Cardiac muscle cell (in vitro differentiated cells and primary cell): ENCODE results near the gene TFPT. TPM values are rescaled to one million over a fixed set of nuclear protein-coding genes. Genes with fewer than 3 reads are reported as not detected.

ENCODE experiments used
- DNase-seq, 2 donors: peaks; one replicate each; pipeline versions ENCODE4 v3.0.0 to v3.0.0-alpha.2; 2010 to 2017; ENCODE audit warnings: low read depth in 1 of 2, low spot score in 1 of 2
- H3K27ac ChIP-seq: fragments of 200-600 bp; sonication (generic); 2 replicates; pipeline ENCODE4 v1.5.1; 2016
- H3K27me3 ChIP-seq: fragments of 200-600 bp; sonication (generic); 2 replicates; pipeline ENCODE4 v1.6.0; 2016; ENCODE audit warnings: control low read depth
- H3K36me3 ChIP-seq: fragments of 200-600 bp; sonication (generic); 2 replicates; pipeline ENCODE4 v1.5.1; 2016; ENCODE audit warnings: control low read depth
- H3K4me1 ChIP-seq: fragments of 200-600 bp; sonication (generic); 2 replicates; pipeline ENCODE4 v1.8.1; 2017; ENCODE audit warnings: low read depth, mild to moderate bottlenecking, mixed run types
- H3K4me3 ChIP-seq: fragments of 200-600 bp; sonication (generic); 2 replicates; pipeline ENCODE4 v1.5.1; 2016; ENCODE audit warnings: mild to moderate bottlenecking
- H3K9me3 ChIP-seq: fragments of 200-600 bp; sonication (generic); 2 replicates; pipeline ENCODE4 v1.5.1; 2017; ENCODE audit warnings: low read depth, mild to moderate bottlenecking, control low read depth
- CTCF ChIP-seq: IDR thresholded peaks from 2 replicates; pipeline ENCODE4 v1.5.1; 2012; ENCODE audit warnings: low read depth, mild to moderate bottlenecking, low read length
- polyA plus RNA-seq: library from polyadenylated mRNA; unstranded; fragments of >200 nt; fragmentation: Nextera tagmentation; extraction: Ambion mirVana; gene quantifications from 2 replicates; pipeline ENCODE4 v1.2.1, GENCODE V29; 2016
- total RNA-seq: library from RNA; depleted of rRNA; stranded (reverse); fragments of >200 nt; gene quantifications from 2 replicates; pipeline ENCODE4 v1.2.3, GENCODE V29; 2016

The TFPT gene
- total and polyA plus RNA-seq, 2 experiments from 2014 or later: 27.5 to 32.1 TPM

DNA sequence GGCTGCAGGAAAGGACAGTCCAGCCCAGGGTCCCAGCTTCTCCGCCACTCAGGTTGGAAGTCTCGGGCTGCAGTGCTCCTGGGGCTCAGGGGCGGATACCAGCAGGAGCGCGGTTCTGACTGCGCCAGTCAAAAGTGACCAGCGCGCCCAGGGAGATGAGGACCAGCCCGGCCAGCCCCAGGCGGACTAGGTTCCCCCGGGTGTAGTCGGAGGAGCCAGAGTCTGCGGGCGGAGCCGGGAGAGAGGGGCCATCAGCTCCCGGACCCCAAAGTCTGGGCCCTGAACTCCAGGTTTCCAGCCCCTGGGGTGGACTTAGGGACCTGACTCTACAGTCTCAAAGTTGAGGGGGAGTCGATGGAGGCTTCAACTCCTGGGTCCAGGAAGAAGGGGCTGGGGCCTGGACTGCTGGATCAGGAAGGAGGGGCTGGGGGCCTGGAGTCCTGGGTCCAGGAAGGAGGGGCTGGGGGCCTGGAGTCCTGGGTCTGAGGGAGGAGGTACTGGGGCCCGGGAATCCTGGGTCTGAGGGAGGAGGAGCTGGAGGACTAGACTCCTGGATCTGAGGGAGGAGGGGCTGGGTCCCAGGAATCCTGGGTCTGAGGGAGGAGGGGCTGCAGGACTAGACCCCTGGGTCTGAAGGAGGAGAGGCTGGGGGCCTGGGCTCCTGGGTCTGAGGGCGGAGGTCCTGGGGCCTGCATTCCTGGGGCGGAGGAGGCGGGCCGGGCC, 20.2 kb downstream of the TFPT start:
- DNase-seq: no peak
- no peaks in the 10 kb centered on the region for H3K4me1 ChIP-seq
- no peaks in the 10 kb centered on the region for H3K36me3 ChIP-seq
- peak overlapping the region; percentile 17 for H3K4me3 ChIP-seq
- H3K27ac ChIP-seq: no peak overlapping the region
- H3K9me3 ChIP-seq: no peaks in the 10 kb centered on the region
- H3K27me3 ChIP-seq: peaks cover 29% of the 10 kb centered on the region
- TF ChIP-seq CTCF: no peak

- Histone ChIP-seq H3K36me3 (no peaks in the 10 kb centered on the region), H3K9me3 (no peaks in the 10 kb centered on the region), H3K27me3 (peaks cover 29% of the 10 kb centered on the region), H3K4me3 (no peak overlapping the region), H3K27ac (no peak overlapping the region), H3K4me1 (no peaks in the 10 kb centered on the region)
- no peak for TF ChIP-seq CTCF
- no peak for DNase-seq
Observed at GRCh38 chr19:54094426-54095000, 20.9 kb downstream of the TFPT start.

GRCh38 chr19:54084410-54084809, 31.0 kb downstream of the TFPT start:
- no peak for DNase-seq
- Histone ChIP-seq H3K4me3 (no peak overlapping the region), H3K4me1 (no peaks in the 10 kb centered on the region), H3K27me3 (no peaks in the 10 kb centered on the region), H3K36me3 (no peaks in the 10 kb centered on the region), H3K27ac (no peak overlapping the region), H3K9me3 (no peaks in the 10 kb centered on the region)
- no peak for TF ChIP-seq CTCF

- DNase-seq: no peak
Observed at GRCh38 chr19:54081032-54081431, 34.4 kb downstream of the TFPT start, which contains the start of gene TARM1. Gene TARM1, minus strand, starts transcription at chr19:54081365. Its CDS starts 25 bp downstream, at chr19:54081340.

GRCh38 chr19:54077334-54077733, 38.1 kb downstream of the TFPT start:
- TF ChIP-seq CTCF: no peak
- H3K27me3 ChIP-seq: no peaks in the 10 kb centered on the region
- no peaks in the 10 kb centered on the region for H3K36me3 ChIP-seq
- H3K4me3 ChIP-seq: no peak overlapping the region
- H3K27ac ChIP-seq: no peak overlapping the region
- DNase-seq: no peak
- no peaks in the 10 kb centered on the region for H3K4me1 ChIP-seq
- no peaks in the 10 kb centered on the region for H3K9me3 ChIP-seq

More at GRCh38 chr19:54081032-54081431, 34.4 kb downstream of the TFPT start, which contains the start of gene TARM1:
- Histone ChIP-seq H3K27me3 (no peaks in the 10 kb centered on the region), H3K9me3 (no peaks in the 10 kb centered on the region), H3K36me3 (no peaks in the 10 kb centered on the region), H3K4me1 (no peaks in the 10 kb centered on the region), H3K27ac (no peak within 1 kb of the TSS), H3K4me3 (no peak within 1 kb of the TSS)
- TF ChIP-seq CTCF: no peak
